ENCODE data around the gene HSPA4.
"Not testable (repeated sequence)": the region's sequence is repeated elsewhere in the genome, so short reads cannot be mapped to it uniquely, and the experiment has no call there.

HSPA4 gene

GRCh38 chr5:133051542-133052316, at the start of gene HSPA4:
TSS of gene HSPA4 (plus strand) at chr5:133052013. CDS start at chr5:133052251, 238 bp downstream.
- peak; percentile 97 for DNase-seq
- in situ Hi-C loops (cut with HindIII; ENCODE audit: low pct_ligation_motif_present, low pct_unique_long_range_greater_than_20kb, low sequenced_read_pairs): no loop called here

- in situ Hi-C loops (cut with HindIII; ENCODE audit: low pct_ligation_motif_present, low pct_unique_long_range_greater_than_20kb, low sequenced_read_pairs): no loop called here
- peak; percentile 28 for DNase-seq
Measured at GRCh38 chr5:133006653-133007052, 45.2 kb upstream of the HSPA4 start.

GRCh38 chr5:133008455-133008854, 43.4 kb upstream of the HSPA4 start:
- in situ Hi-C loops (cut with HindIII; ENCODE audit: low pct_ligation_motif_present, low pct_unique_long_range_greater_than_20kb, low sequenced_read_pairs); DNase-seq: not testable (repeated sequence)

DNA sequence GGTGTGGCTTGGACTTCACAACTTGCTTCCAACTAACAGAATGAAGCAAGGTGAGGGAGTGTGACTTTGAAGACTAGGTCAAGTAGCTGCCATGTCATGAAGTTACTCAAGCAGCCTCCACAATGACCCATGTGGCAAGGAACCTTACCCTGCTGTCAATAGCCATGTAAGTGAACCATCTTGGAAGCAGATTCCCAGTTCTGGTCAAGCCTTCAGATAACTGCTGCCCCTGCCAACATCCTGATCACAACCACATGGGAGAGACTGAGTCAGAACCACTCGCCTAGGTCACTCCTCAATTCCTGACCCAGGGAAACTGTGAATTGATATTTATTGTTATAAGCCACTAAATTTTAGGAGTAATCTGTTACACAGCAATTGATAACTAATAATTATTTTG, 36.3 kb upstream of the HSPA4 start:
- in situ Hi-C loops (cut with HindIII; ENCODE audit: low pct_ligation_motif_present, low pct_unique_long_range_greater_than_20kb, low sequenced_read_pairs): no loop called here
- DNase-seq: no peak

GRCh38 chr5:133017964-133018363, 33.8 kb upstream of the HSPA4 start:
- in situ Hi-C loops (cut with HindIII; ENCODE audit: low pct_ligation_motif_present, low pct_unique_long_range_greater_than_20kb, low sequenced_read_pairs): no loop called here
- DNase-seq: no peak

DNA sequence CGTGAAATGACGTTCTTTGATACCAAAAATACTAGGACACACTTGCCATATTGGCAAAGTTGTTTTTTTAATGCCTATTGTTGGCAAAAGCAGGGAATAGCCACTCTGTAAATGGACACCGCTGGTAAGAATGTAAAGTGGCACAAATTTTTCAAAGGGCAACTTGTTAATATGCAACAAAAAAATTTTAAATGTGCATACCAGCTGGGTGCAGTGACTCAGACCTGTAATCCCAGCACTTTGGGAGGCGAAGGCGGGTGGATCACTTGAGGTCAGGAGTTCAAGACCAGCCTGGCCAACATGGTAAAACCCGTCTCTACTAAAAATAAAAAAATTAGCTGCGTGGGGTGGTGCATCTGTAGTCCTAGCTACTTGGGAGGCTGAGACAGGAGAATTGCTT, 32.3 kb upstream of the HSPA4 start:
- in situ Hi-C loops (cut with HindIII; ENCODE audit: low pct_ligation_motif_present, low pct_unique_long_range_greater_than_20kb, low sequenced_read_pairs); DNase-seq: not testable (repeated sequence)

- DNase-seq: peak; percentile 93
- in situ Hi-C loops (cut with HindIII; ENCODE audit: low pct_ligation_motif_present, low pct_unique_long_range_greater_than_20kb, low sequenced_read_pairs): no loop called here
Measured at GRCh38 chr5:133025804-133026663, 25.8 kb upstream of the HSPA4 start, which contains the start of gene ZCCHC10. TSS of gene ZCCHC10 (minus strand) at chr5:133026549. CDS start at chr5:133026537, 12 bp downstream.

DNA sequence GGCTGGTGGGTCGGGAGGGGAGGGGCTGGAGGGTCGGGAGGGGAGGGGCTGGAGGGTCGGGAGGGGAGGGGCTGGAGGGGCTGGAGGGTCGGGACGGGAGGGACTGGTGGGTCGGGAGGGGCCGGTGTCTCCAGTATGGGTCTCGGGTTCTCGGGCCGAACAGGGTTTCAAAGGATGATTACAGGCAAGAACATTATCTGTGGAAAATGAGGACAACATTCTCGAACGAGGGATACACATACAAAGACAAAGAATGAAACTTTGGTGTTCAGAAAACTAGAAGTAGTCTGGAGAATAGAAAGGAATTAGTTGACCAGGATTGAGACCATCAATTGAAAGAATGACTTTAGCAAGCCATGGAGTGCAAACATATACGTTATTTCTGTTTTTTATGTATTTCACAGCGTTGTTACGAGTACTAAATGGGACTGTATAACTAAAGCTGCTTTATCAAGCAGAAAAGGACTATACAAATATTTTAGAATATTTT, 25.1 kb upstream of the HSPA4 start:
- in situ Hi-C loops (cut with HindIII; ENCODE audit: low pct_ligation_motif_present, low pct_unique_long_range_greater_than_20kb, low sequenced_read_pairs): no loop called here
- DNase-seq: no peak

- DNase-seq: no peak
- in situ Hi-C loops (cut with HindIII; ENCODE audit: low pct_ligation_motif_present, low pct_unique_long_range_greater_than_20kb, low sequenced_read_pairs): no loop called here
Measured at GRCh38 chr5:133029416-133029815, 22.4 kb upstream of the HSPA4 start.

DNA sequence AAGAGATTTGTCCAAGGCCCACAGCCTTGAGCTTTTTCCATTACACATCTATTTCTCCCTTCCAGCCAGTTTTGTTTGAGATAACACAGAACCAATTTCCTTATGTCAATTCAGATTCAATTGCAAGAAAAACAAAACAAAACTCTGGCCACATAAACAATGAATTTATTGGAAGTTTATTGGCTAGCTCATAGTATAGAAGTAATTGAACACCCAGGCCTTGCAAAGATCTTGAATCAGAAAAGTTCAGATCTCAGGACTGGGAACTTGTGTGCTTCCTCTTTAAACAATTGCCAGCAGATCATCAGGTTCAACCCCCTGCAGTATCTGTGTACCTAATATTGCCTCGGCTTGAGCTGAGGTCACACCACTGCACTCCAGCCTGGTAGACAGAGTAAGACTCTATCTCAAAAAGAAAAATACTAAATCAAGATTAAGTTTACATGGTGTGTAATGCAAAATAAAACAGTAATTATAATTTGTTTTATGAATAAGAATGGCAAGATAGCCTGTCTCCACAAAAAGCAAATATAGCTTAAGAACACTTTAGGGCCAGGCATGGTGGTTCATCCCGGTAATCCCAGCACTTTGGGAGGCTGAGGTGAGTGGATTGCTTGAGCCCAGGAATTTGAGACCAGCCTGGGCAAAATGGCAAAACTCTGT, 21.3 kb upstream of the HSPA4 start:
- in situ Hi-C loops (cut with HindIII; ENCODE audit: low pct_ligation_motif_present, low pct_unique_long_range_greater_than_20kb, low sequenced_read_pairs): no loop called here
- DNase-seq: no peak

DNA sequence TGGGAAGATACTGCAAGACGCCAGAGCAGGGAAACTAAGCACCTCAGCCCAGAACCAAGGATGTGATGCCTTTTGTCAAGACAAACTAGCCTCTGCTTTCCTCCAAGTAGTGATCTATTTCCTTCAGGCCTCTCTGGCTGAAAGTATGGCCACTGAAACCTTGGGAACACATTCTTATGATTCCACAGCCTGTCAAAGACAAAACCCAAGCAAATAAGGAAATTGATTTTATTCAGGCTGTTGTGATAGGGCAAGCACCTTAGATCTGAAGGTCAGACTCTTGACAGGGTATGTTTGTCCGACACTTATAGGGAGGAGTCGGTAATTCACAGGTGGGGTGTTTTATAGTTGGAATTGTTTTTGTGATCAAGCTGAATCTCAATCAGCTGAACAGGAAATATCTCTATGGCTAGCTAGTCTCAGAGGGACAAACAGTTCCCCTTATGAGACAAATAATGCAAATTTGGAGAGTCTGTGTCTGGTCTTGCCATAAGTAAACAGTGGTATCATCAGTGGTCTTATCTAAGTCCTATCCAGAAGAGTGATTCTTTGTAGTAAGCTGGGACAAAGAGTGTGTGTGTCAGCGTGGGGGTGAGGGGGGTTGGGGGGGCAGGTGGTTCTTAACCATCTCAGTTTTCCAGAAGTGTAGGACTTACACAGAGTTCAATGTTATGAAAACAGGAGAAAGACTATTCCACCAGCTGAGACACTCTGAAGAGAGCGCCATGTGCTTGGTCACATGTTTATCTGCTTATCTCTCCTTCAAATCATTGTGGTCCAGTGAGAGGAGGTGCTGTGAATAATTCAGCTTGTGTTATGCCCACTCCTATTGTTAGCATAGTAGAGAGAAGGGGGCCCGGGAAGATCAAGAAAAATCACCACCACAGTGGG, 18.7 kb upstream of the HSPA4 start:
- in situ Hi-C loops (cut with HindIII; ENCODE audit: low pct_ligation_motif_present, low pct_unique_long_range_greater_than_20kb, low sequenced_read_pairs): no loop called here
- no peak for DNase-seq

DNA sequence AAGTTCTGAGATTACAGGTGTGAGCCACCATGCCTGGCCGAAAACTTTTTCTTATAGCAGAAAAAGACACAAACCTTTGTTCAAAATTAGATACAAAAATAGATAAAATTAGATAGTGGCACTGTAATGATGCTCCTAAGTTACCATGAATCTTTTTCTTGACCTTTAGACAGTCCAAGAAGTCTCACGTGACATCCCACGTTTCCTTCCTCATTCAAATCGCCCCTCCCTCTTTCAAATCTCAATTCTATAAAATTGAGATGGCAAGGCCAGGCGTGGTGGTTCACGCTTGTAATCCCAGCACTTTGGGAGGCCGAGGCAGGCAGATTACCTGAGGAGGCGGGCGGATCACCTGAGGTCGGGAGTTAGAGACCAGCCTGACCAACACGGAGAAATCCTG, 17.7 kb upstream of the HSPA4 start:
- no peak for DNase-seq
- in situ Hi-C loops (cut with HindIII; ENCODE audit: low pct_ligation_motif_present, low pct_unique_long_range_greater_than_20kb, low sequenced_read_pairs): no loop called here

DNA sequence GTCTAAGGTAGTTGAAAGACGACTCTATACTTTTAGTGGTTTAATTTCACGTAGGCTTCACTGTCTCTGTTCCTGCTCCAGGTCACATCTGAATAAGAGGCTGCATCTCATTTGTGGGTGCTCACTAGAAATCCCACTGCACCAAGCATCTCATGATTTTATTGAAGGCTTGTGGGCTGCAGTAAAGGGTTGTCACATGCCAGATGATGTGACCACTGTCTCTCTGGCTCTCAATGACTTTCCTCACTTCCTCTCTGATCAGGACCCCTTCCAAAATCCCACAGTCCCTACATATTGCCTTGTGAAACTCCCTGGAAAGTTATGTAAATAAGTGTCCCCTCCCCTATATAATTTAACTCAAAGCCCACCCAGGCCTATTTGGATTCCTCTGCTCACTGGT, 16.6 kb upstream of the HSPA4 start:
- in situ Hi-C loops (cut with HindIII; ENCODE audit: low pct_ligation_motif_present, low pct_unique_long_range_greater_than_20kb, low sequenced_read_pairs): no loop called here
- DNase-seq: no peak

DNA sequence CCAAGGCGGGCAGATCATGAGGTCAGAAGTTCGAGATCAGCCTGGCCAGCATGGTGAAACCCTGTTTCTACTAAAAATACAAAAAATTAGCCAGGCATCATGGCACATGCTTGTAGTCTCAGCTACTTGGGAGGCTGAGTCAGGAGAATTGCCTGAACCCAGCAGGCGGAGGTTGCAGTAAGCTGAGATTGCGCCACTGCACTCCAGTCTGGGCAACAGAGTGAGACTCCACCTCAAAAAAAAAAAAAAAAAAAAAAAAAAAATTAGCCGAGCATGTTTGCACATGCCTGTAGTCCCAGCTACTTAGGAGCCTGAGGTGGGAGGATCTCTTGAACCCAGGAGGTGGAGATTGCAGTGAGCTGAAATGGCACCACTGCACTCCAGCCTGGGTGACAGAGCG, 15.1 kb upstream of the HSPA4 start:
- DNase-seq; in situ Hi-C loops (cut with HindIII; ENCODE audit: low pct_ligation_motif_present, low pct_unique_long_range_greater_than_20kb, low sequenced_read_pairs): not testable (repeated sequence)

DNA sequence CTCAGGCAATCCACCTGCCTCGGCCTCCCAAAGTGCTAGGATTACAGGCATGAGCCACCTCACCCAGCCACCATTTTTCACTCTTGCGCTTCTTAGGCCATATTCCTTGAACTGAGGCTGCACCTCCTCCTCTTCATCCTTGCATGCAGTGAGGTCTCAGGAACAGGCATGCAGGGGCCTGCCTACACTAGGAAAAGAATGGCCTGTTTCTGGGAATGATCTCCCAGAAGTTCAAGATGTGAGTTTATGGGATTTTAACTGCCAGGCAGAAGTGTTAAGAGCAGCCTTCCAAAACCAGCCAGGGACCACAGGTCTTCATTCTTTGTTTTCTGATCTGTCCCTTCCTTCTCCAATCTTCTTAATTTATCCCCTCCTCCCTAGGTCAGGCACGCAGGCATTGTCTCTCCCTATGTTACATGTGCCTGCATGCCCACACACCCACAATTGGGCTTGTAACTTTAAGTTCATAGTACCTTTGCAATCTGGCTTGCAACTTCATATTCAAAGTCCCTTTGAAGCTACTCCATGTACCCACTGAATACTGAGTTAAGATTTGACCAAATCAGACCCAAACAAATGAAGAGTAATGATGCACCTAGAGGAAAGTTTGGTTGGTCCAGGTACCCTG, 10.5 kb upstream of the HSPA4 start:
- in situ Hi-C loops (cut with HindIII; ENCODE audit: low pct_ligation_motif_present, low pct_unique_long_range_greater_than_20kb, low sequenced_read_pairs): no loop called here

DNA sequence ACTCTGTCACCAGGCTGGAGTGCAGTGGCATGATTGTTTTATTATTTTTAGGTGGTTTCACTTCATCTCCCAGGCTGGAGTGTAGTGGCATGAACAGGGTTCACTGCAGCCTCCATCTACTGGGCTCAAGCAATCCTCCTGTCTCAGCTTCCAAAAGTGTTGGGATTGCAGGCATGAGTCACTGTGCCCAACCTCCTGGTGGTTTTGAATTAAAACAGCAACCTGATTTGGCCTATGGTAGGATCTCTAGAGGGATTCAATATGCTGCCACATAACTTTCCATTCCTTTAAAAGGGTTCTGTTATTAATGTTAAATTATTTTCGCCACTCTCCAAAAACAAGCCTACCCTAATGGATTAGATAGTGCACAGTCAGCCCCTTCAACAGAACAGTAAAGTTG, 9.9 kb upstream of the HSPA4 start:
- DNase-seq: peak; percentile 48
- in situ Hi-C loops (cut with HindIII; ENCODE audit: low pct_ligation_motif_present, low pct_unique_long_range_greater_than_20kb, low sequenced_read_pairs): no loop called here

More for the DNA sequence above, 10.5 kb upstream of the HSPA4 start:
- DNase-seq: no peak

DNA sequence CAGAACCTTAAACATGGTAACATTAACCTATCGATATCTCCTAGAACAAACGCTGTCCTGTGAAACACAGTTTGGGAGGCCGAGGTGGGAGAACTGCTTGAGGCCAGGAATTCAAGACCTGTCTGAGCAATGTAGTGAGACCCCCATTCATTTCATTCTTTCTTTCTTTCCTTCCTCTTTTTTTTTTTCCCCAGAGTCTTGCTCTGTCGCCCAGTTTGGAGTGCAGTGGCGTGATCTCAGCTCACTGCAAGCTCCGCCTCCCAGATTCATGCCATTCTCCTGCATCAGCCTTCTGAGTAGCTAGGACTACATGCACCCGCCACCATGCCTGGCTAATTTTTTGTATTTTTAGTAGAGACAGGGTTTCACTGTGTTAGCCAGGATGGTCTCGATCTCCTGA, 5.3 kb upstream of the HSPA4 start:
- DNase-seq; in situ Hi-C loops (cut with HindIII; ENCODE audit: low pct_ligation_motif_present, low pct_unique_long_range_greater_than_20kb, low sequenced_read_pairs): not testable (repeated sequence)

- no peak for DNase-seq
- in situ Hi-C loops (cut with HindIII; ENCODE audit: low pct_ligation_motif_present, low pct_unique_long_range_greater_than_20kb, low sequenced_read_pairs): no loop called here
Measured at GRCh38 chr5:133047404-133047803, 4.4 kb upstream of the HSPA4 start.

Measured in ACHN (cell line).